Measurements from ENCODE around the gene ORC4. TPM values are rescaled to one million over a fixed set of nuclear protein-coding genes. Genes with fewer than 3 reads are reported as not detected.

ORC4 gene
- total and polyA plus RNA-seq, 2 experiments from 2014 or later: 37.6 to 66.0 TPM

- Histone ChIP-seq H3K4me3 (no peak overlapping the region), H3K27ac (peak overlapping the region; percentile 75), H3K9me2 (replicated peaks; ENCODE audit: insufficient read depth) (no peaks in the 10 kb centered on the region), H3K9me3 (ENCODE audit: low read depth) (no peaks in the 10 kb centered on the region), H3K4me2 (no peak overlapping the region), H2AFZ (no peak overlapping the region), H3K27me3 (no peaks in the 10 kb centered on the region), H3K4me1 (ENCODE audit: insufficient read depth) (peaks cover 24% of the 10 kb centered on the region), H3K36me3 (replicated peaks; ENCODE audit: insufficient read depth, low read depth) (no peaks in the 10 kb centered on the region), H3K79me2 (no peaks in the 10 kb centered on the region), H4K20me1 (ENCODE audit: insufficient read depth, poor library complexity, severe bottlenecking) (no peaks in the 10 kb centered on the region)
- no peak for DNase-seq (ENCODE audit: low spot score)
- TF ChIP-seq CTCF (IDR thresholded peaks at IDR 0.05; ENCODE audit: poor library complexity): no peak
- TF ChIP-seq EZH2 (IDR thresholded peaks at IDR 0.05; ENCODE audit: borderline replicate concordance): no peak
- no peak for TF ChIP-seq EZH2phosphoT487 (IDR thresholded peaks at IDR 0.05; ENCODE audit: low read depth, severe bottlenecking, unreplicated experiment)
Observed at GRCh38 chr2:147925886-147926285, 94.7 kb downstream of the ORC4 start.

- H3K9me2 ChIP-seq (replicated peaks; ENCODE audit: insufficient read depth): no peaks in the 10 kb centered on the region
- 89% methylated on average over 3 of the region's 3 CpGs for WGBS (ENCODE audit: low lambda C conversion rate, missing lambda C conversion rate)
- peaks cover 24% of the 10 kb centered on the region for H3K4me1 ChIP-seq (ENCODE audit: insufficient read depth)
- H3K9me3 ChIP-seq (ENCODE audit: low read depth): no peaks in the 10 kb centered on the region
- no peak overlapping the region for H2AFZ ChIP-seq
- H3K27me3 ChIP-seq: no peaks in the 10 kb centered on the region
- H3K4me2 ChIP-seq: no peak overlapping the region
- TF ChIP-seq EZH2 (IDR thresholded peaks at IDR 0.05; ENCODE audit: borderline replicate concordance): no peak
- no peak for TF ChIP-seq CTCF (IDR thresholded peaks at IDR 0.05; ENCODE audit: poor library complexity)
- no peak for TF ChIP-seq EZH2phosphoT487 (IDR thresholded peaks at IDR 0.05; ENCODE audit: low read depth, severe bottlenecking, unreplicated experiment)
- no peak for DNase-seq (ENCODE audit: low spot score)
- H4K20me1 ChIP-seq (ENCODE audit: insufficient read depth, poor library complexity, severe bottlenecking): no peaks in the 10 kb centered on the region
- H3K36me3 ChIP-seq (replicated peaks; ENCODE audit: insufficient read depth, low read depth): no peaks in the 10 kb centered on the region
- no peak overlapping the region for H3K4me3 ChIP-seq
- H3K27ac ChIP-seq: no peak overlapping the region
- H3K79me2 ChIP-seq: no peaks in the 10 kb centered on the region
Observed at GRCh38 chr2:147924647-147925046, 95.9 kb downstream of the ORC4 start.

GRCh38 chr2:147923846-147924245, 96.7 kb downstream of the ORC4 start:
- H4K20me1 ChIP-seq (ENCODE audit: insufficient read depth, poor library complexity, severe bottlenecking): no peaks in the 10 kb centered on the region
- H3K4me3 ChIP-seq: no peak overlapping the region
- no peaks in the 10 kb centered on the region for H3K27me3 ChIP-seq
- no peak overlapping the region for H2AFZ ChIP-seq
- H3K4me1 ChIP-seq (ENCODE audit: insufficient read depth): peaks cover 24% of the 10 kb centered on the region
- no peaks in the 10 kb centered on the region for H3K9me3 ChIP-seq (ENCODE audit: low read depth)
- no peak overlapping the region for H3K27ac ChIP-seq
- H3K9me2 ChIP-seq (replicated peaks; ENCODE audit: insufficient read depth): no peaks in the 10 kb centered on the region
- TF ChIP-seq EZH2phosphoT487 (IDR thresholded peaks at IDR 0.05; ENCODE audit: low read depth, severe bottlenecking, unreplicated experiment) (no peak), EZH2 (IDR thresholded peaks at IDR 0.05; ENCODE audit: borderline replicate concordance) (no peak), CTCF (IDR thresholded peaks at IDR 0.05; ENCODE audit: poor library complexity) (no peak)
- no peak overlapping the region for H3K4me2 ChIP-seq
- no peak for DNase-seq (ENCODE audit: low spot score)
- H3K36me3 ChIP-seq (replicated peaks; ENCODE audit: insufficient read depth, low read depth): no peaks in the 10 kb centered on the region
- WGBS (ENCODE audit: low lambda C conversion rate, missing lambda C conversion rate): 80% methylated on average over 3 of the region's 3 CpGs
- H3K79me2 ChIP-seq: no peaks in the 10 kb centered on the region

- Histone ChIP-seq H4K20me1 (ENCODE audit: insufficient read depth, poor library complexity, severe bottlenecking) (no peaks in the 10 kb centered on the region), H2AFZ (no peak overlapping the region), H3K4me3 (no peak overlapping the region), H3K4me2 (no peak overlapping the region), H3K9me2 (replicated peaks; ENCODE audit: insufficient read depth) (no peaks in the 10 kb centered on the region), H3K27me3 (no peaks in the 10 kb centered on the region), H3K9me3 (ENCODE audit: low read depth) (no peaks in the 10 kb centered on the region), H3K27ac (no peak overlapping the region), H3K4me1 (ENCODE audit: insufficient read depth) (peaks cover 4% of the 10 kb centered on the region), H3K36me3 (replicated peaks; ENCODE audit: insufficient read depth, low read depth) (no peaks in the 10 kb centered on the region), H3K79me2 (peaks cover 12% of the 10 kb centered on the region)
- no peak for TF ChIP-seq EZH2 (IDR thresholded peaks at IDR 0.05; ENCODE audit: borderline replicate concordance)
- TF ChIP-seq CTCF (IDR thresholded peaks at IDR 0.05; ENCODE audit: poor library complexity): no peak
- TF ChIP-seq EZH2phosphoT487 (IDR thresholded peaks at IDR 0.05; ENCODE audit: low read depth, severe bottlenecking, unreplicated experiment): no peak
- WGBS (ENCODE audit: low lambda C conversion rate, missing lambda C conversion rate): 94% methylated on average over 4 of the region's 4 CpGs
- DNase-seq (ENCODE audit: low spot score): no peak
Observed at GRCh38 chr2:147917161-147917560, 103.4 kb downstream of the ORC4 start.
